PFSK-1 (cell line): Measurements from ENCODE around the gene KRT71.

Experiments
- FOXP2 ChIP-seq: optimal IDR thresholded peaks from 2 replicates; pipeline ENCODE3; 2011; ENCODE audit warnings: borderline replicate concordance, control low read depth, inconsistent platforms; ENCODE audit not compliant: insufficient read depth; ENCODE audit errors: extremely low read length, extremely low read depth
- POLR2AphosphoS5 ChIP-seq: IDR thresholded peaks from 2 replicates; pipeline ENCODE4 v1.6.1; 2012; ENCODE audit warnings: low read depth, mild to moderate bottlenecking, control low read depth, low read length, moderate library complexity
- REST ChIP-seq, 2 experiments: IDR thresholded peaks; 2 replicates each; pipeline versions ENCODE4 v1.6.1 to v1.8.0; 2011 to 2012; ENCODE audit warnings: low read depth in 2 of 2, low read length in 2 of 2, control low read depth in 1 of 2, inconsistent platforms in 1 of 2, mild to moderate bottlenecking in 1 of 2, moderate library complexity in 1 of 2; ENCODE audit not compliant: insufficient read depth in 1 of 2
- TAF1 ChIP-seq: IDR thresholded peaks from 2 replicates; pipeline ENCODE4 v1.6.1; 2012; ENCODE audit warnings: low read length, control low read depth, borderline replicate concordance; ENCODE audit not compliant: insufficient read depth

- no peak for TF ChIP-seq POLR2AphosphoS5
- TF ChIP-seq REST (IDR thresholded peaks at IDR 0.05; ENCODE audit: insufficient read depth in 1 of 2, low read depth in 2 of 2, low read length in 2 of 2), result no peak
- TF ChIP-seq FOXP2, result no peak
- no peak for TF ChIP-seq TAF1
Measured at GRCh38 chr12:52585946-52586345, 33.0 kb upstream of the KRT71 start.
